Endodermal cell (in vitro differentiated cells): Measurements from ENCODE around the gene POT1. TPM values are rescaled to one million over a fixed set of nuclear protein-coding genes. Genes with fewer than 3 reads are reported as not detected.

ENCODE experiments used
- DNase-seq: peaks from one replicate; pipeline ENCODE4 v3.0.0-alpha.2; 2017
- H3K27ac ChIP-seq: 2 replicates; pipeline ENCODE4 v1.5.1; 2013; ENCODE audit warnings: mild to moderate bottlenecking, low read depth, low read length, moderate library complexity
- H3K27me3 ChIP-seq: 2 replicates; pipeline ENCODE4 v1.6.1; 2013; ENCODE audit warnings: mild to moderate bottlenecking, low read length, moderate library complexity; ENCODE audit not compliant: insufficient read depth, control insufficient read depth, poor library complexity, severe bottlenecking
- H3K36me3 ChIP-seq: 2 replicates; pipeline ENCODE4 v1.7.0; 2013; ENCODE audit warnings: mild to moderate bottlenecking, low read length, moderate library complexity; ENCODE audit not compliant: control insufficient read depth, insufficient read depth
- H3K4me1 ChIP-seq: one replicate; pipeline ENCODE4 v1.7.0; 2013; ENCODE audit warnings: low read length; ENCODE audit not compliant: control insufficient read depth, insufficient read depth
- H3K4me3 ChIP-seq: 2 replicates; pipeline ENCODE4 v1.5.1; 2013; ENCODE audit warnings: mild to moderate bottlenecking, low read length, moderate library complexity
- H3K9ac ChIP-seq: 2 replicates; pipeline ENCODE4 v1.6.1; 2013; ENCODE audit warnings: mild to moderate bottlenecking, low read length, moderate library complexity; ENCODE audit not compliant: poor library complexity, severe bottlenecking; ENCODE audit errors: extremely low read depth
- H3K9me3 ChIP-seq: 2 replicates; pipeline ENCODE4 v1.6.1; 2013; ENCODE audit warnings: mild to moderate bottlenecking, low read length, moderate library complexity; ENCODE audit not compliant: control insufficient read depth
- H3K27ac Mint-ChIP-seq: 2 replicates; pipeline ENCODE4 v1.8.0; 2020; ENCODE audit warnings: mixed read lengths
- H3K27me3 Mint-ChIP-seq: 2 replicates; pipeline ENCODE4 v1.8.0; 2021; ENCODE audit warnings: mild to moderate bottlenecking, mixed read lengths; ENCODE audit not compliant: insufficient read depth
- H3K36me3 Mint-ChIP-seq: 2 replicates; pipeline ENCODE4 v1.8.0; 2020; ENCODE audit warnings: low read depth, mixed read lengths
- H3K4me1 Mint-ChIP-seq: 2 replicates; pipeline ENCODE4 v1.8.0; 2020; ENCODE audit warnings: mixed read lengths
- H3K4me3 Mint-ChIP-seq: 2 replicates; pipeline ENCODE4 v1.8.0; 2020; ENCODE audit warnings: mild to moderate bottlenecking, moderate library complexity, mixed read lengths
- H3K9me3 Mint-ChIP-seq: 2 replicates; pipeline ENCODE4 v1.8.0; 2020; ENCODE audit warnings: mild to moderate bottlenecking, mixed read lengths
- CTCF ChIP-seq: fragments of 200-600 bp; sonication (generic); conservative IDR thresholded peaks from 2 replicates; pipeline ENCODE4 v1.5.0; 2021; ENCODE audit warnings: antibody characterized with exemption, mild to moderate bottlenecking
- WGBS, 2 experiments: methylation state at CpG; one replicate each; pipeline versions ENCODE4 v1.1.5 to v1.1.7; 2013; ENCODE audit warnings: missing lambda C conversion rate in 2 of 2, mixed read lengths in 1 of 2; ENCODE audit not compliant: insufficient coverage in 1 of 2, insufficient read length in 1 of 2; 5-methylcytosine and 5-hydroxymethylcytosine counted together
- total RNA-seq, 2 donors: library from RNA; stranded (reverse); fragmentation: NEBNext Ultra II Directional in 1 of 2; extraction: Animal tissue kit (Norgen Biotek cat#: 25700) in 1 of 2; gene quantifications; 2 replicates in 1 of 2; 3 replicates in 1 of 2; pipeline ENCODE4 v1.2.1, GENCODE V29; 2021

The POT1 gene
- total RNA-seq, 2 donors from 2014 or later = 31.2 to 41.8 TPM

GRCh38 chr7:124776153-124776552 is 153.5 kb downstream of the POT1 start:
- H3K9me3 ChIP-seq = no peaks in the 10 kb centered on the region

GRCh38 chr7:124775422-124775821 is 154.2 kb downstream of the POT1 start:
- Mint-ChIP-seq H3K4me3 (no peak overlapping the region), H3K9me3 (no peaks in the 10 kb centered on the region), H3K27ac (no peak overlapping the region), H3K27me3 (no peaks in the 10 kb centered on the region), H3K36me3 (no peaks in the 10 kb centered on the region), H3K4me1 (peaks cover 14% of the 10 kb centered on the region)
- DNase-seq = no peak
- Histone ChIP-seq H3K36me3 (no peaks in the 10 kb centered on the region), H3K27me3 (no peaks in the 10 kb centered on the region), H3K4me1 (no peaks in the 10 kb centered on the region), H3K27ac (no peak overlapping the region), H3K4me3 (no peak overlapping the region), H3K9ac (no peak overlapping the region), H3K9me3 (no peaks in the 10 kb centered on the region)
- TF ChIP-seq CTCF = no peak

More at GRCh38 chr7:124776153-124776552, 153.5 kb downstream of the POT1 start:
- H3K27me3 ChIP-seq = no peaks in the 10 kb centered on the region
- no peaks in the 10 kb centered on the region for H3K36me3 Mint-ChIP-seq
- no peaks in the 10 kb centered on the region for H3K4me1 ChIP-seq
- WGBS, 2 experiments = 85 to 89% methylated on average over 2 of the region's 2 CpGs
- H3K27ac ChIP-seq = no peak overlapping the region
- no peak overlapping the region for H3K9ac ChIP-seq
- H3K27me3 Mint-ChIP-seq = no peaks in the 10 kb centered on the region
- H3K4me3 Mint-ChIP-seq = no peak overlapping the region
- no peaks in the 10 kb centered on the region for H3K36me3 ChIP-seq
- no peak overlapping the region for H3K4me3 ChIP-seq
- H3K9me3 Mint-ChIP-seq = no peaks in the 10 kb centered on the region
- H3K4me1 Mint-ChIP-seq = peaks cover 14% of the 10 kb centered on the region
- DNase-seq = no peak
- no peak overlapping the region for H3K27ac Mint-ChIP-seq
- TF ChIP-seq CTCF = no peak

GRCh38 chr7:124773938-124774337 is 155.7 kb downstream of the POT1 start:
- no peaks in the 10 kb centered on the region for H3K9me3 Mint-ChIP-seq
- Histone ChIP-seq H3K4me3 (no peak overlapping the region), H3K9ac (no peak overlapping the region), H3K36me3 (no peaks in the 10 kb centered on the region), H3K9me3 (no peaks in the 10 kb centered on the region), H3K27me3 (no peaks in the 10 kb centered on the region), H3K4me1 (no peaks in the 10 kb centered on the region), H3K27ac (no peak overlapping the region)
- no peak for DNase-seq
- WGBS, 2 experiments = 88% methylated on average over 4 of the region's 4 CpGs; no CpG with 5 or more reads in 1 of the 2 experiments
- H3K27ac Mint-ChIP-seq = no peak overlapping the region
- H3K4me1 Mint-ChIP-seq = peaks cover 11% of the 10 kb centered on the region
- no peaks in the 10 kb centered on the region for H3K27me3 Mint-ChIP-seq
- H3K4me3 Mint-ChIP-seq = no peak overlapping the region
- TF ChIP-seq CTCF = no peak
- no peaks in the 10 kb centered on the region for H3K36me3 Mint-ChIP-seq
